GM12873 (cell line): ENCODE measurements around the gene DPP7.

Experiments
- TF ChIP-seq, protein P1 (sequence below): IDR thresholded peaks from 2 replicates; pipeline ENCODE4 v1.5.1; 2012; ENCODE audit warnings: low read depth, mild to moderate bottlenecking, moderate library complexity, low read length, control low read depth; ENCODE audit not compliant: insufficient read depth; ENCODE audit errors: missing control alignments

Gene DPP7

DNA sequence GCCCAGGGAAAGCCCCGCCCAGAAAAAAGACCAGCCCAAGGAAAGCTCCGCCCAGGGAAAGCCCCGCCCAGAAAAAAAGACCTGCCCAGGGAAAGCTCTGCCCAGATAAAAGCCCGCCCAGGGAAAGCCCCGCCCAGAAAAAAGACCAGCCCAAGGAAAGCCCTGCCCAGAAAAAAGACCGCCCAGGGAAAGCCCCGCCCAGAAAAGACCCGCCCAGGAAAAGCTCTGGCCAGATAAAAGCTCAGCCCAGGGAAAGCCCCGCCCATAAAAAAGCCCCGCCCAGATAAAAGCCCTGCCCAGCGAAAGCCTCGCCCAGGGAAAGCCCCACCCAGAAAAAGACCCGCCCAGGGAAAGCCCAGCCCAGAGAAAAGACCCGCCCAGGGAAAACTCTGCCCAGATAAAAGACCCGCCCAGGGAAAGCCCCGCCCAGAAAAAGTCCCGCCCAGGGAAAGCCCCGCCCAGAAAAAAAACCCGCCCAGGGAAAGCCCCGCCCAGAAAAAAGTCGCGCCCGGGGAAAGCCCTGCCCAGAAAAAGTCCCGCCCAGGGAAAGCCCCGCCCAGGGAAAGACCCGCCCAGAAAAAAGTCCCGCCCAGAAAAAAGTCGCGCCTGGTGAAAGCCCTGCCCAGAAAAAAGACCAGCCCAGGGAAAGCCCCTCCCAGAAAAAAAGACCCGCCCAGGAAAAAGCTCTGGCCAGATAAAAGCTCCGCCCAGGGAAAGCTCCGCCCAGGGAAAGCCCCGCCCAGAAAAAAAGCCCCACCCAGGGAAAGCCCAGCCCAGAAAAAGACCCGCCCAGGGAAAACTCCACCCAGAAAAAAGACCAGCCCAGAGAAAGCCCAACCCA lies 36.3 kb upstream of the DPP7 start:
- TF ChIP-seq, protein P1, sequence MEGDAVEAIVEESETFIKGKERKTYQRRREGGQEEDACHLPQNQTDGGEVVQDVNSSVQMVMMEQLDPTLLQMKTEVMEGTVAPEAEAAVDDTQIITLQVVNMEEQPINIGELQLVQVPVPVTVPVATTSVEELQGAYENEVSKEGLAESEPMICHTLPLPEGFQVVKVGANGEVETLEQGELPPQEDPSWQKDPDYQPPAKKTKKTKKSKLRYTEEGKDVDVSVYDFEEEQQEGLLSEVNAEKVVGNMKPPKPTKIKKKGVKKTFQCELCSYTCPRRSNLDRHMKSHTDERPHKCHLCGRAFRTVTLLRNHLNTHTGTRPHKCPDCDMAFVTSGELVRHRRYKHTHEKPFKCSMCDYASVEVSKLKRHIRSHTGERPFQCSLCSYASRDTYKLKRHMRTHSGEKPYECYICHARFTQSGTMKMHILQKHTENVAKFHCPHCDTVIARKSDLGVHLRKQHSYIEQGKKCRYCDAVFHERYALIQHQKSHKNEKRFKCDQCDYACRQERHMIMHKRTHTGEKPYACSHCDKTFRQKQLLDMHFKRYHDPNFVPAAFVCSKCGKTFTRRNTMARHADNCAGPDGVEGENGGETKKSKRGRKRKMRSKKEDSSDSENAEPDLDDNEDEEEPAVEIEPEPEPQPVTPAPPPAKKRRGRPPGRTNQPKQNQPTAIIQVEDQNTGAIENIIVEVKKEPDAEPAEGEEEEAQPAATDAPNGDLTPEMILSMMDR = no peak

DNA sequence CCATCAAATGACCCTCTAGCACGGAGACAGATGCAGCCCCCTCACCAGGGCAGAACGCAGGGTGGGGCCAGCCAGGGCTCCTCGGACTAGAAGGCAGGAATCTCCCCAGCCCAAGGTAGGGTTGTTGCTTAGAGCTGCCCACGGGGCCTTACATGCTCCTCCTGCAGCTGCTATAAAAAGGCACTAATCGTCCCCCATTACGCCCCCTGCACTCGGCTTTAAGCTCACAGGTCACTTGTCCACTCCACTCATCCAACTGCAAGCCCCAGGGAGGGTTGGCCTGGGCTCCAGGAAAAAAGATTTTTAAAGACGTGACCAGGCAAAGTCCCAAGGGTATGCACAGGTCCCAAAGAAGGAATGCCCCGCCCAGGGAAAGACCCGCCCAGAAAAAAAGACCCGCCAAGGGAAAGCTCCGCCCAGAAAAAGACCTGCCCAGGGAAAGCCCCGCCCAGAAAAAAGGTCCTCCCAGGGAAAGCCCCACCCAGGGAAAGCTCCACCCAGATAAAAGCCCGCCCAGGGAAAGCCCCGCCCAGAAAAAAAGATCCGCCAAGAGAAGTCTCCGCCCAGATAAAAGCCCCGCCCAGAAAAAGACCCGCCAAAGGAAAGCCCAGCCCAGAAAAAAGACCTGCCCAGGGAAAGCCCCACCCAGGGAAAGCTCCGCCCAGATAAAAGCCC lies 35.5 kb upstream of the DPP7 start:
- TF ChIP-seq, protein P1 = no peak

DNA sequence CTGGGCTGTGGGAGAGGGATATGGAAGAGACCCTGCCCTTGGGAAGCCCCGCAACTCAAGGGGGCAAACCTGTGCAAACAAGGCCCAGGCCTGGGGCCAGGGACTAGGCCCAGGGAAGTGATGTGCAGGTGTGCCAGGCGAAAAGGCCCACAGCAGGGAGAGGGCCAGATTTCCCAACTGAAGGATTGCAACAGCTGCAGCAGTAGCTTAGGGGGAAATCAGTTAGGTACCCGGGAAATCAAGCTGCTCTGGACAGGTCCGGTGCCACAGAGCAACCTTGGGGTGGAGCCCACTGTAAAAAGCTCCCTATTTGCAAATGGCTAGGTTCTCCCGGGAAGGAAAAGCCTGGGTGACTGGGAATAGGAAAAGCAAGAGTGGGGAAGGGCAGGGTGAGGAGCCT lies 34.8 kb upstream of the DPP7 start:
- TF ChIP-seq, protein P1 = no peak

DNA sequence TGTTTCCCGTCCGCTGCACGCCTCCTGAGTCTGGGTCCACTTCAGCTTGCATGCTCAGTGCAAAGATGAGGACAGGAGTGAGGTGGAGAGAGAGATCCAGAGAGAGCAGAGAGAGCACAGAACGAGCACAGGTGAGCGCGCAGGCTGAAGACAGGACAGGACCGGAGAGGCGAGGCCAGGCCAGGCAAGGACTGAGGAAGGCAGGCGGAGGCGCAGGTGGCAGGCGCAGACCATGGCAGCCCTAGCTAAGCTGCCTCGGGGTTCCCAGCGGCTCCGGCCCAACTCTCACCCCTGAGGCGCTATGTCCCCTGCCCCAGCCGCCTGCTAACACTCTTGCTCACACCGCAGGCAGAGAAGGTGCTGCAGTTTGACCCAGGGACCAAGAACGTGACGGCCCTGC lies 34.1 kb upstream of the DPP7 start:
- TF ChIP-seq, protein P1 = no peak

DNA sequence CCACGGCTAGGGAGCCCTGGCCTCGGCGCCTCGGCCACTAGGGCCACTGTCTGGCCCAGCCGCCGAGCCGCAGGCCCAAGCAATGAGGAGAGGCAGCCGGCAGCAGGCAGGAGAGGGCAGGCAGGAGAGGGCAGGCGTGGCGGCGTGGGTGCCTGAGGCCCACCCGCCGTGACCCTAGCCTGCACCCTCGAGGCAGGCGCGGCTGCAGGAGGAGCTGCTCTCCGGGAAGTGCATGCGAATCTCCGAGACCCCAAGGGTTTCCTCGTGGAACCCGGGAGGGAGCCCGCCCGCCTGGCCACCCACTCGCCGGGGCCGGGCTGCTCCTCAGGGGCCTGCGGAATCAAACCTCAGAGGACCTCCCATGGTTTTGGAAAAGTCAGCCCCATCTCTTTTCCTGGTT lies 33.7 kb upstream of the DPP7 start:
- TF ChIP-seq, protein P1 = no peak

DNA sequence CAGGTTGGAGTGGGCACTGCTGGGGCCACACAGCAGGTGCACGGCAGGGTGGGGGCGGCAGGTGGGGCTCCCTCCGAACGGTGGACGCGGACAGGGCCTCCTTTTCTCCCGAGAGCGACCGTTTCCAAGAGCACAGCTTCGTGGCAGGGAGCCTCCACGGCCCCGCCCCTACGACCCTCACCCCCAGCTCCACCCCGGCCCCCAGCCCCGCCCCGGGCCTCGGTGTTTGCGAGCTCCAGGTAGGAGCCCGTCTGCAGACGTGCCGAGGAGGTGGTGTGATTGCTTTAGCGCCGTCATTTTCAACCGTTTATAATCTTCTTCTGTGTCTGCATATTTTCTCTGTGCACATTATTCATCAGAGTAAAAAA lies 33.2 kb upstream of the DPP7 start:
- TF ChIP-seq, protein P1 = no peak

DNA sequence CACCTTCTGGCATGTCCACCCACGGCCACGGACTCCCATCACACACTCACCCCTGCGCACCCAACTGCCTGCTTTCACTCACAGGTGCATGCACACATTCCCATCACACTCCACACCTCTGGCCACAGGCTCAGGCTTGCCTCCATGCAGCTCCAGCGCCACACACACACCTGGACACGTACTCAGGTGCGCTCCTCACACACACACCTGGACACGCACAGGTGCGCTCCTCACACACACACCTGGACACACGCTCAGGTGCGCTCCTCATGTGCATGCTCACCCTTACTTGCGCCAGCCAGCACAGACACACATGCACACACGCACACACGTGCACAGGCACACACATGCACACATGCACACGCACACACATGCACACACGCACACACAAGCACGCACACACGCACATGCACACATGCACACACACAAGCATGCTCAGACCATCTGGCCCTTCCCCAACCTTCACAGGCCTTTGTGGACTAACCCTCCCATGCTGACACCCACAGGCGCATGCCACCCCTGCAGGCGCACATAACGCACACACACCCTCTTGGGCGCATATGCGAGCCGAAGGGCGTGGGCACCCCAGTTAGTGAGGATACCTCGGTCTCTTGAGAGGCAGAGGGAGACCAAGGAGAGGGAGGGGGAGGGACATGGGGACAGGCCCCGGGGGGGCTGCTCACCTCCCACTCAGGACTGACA lies 32.7 kb upstream of the DPP7 start:
- TF ChIP-seq, protein P1 = no peak
